Colonic mucosa (tissue), 4 donors: Measurements from ENCODE around the gene SEMA5A. TPM values are rescaled to one million over a fixed set of nuclear protein-coding genes. Genes with fewer than 3 reads are reported as not detected.

Experiments
- DNase-seq: peaks from one replicate; pipeline ENCODE4 v3.0.0-alpha.2; 2020
- H3K27ac ChIP-seq: fragments of 200-600 bp; one replicate; pipeline ENCODE4 v1.8.0; 2021
- H3K27me3 ChIP-seq: fragments of 200-600 bp; one replicate; pipeline ENCODE4 v1.8.0; 2021
- H3K36me3 ChIP-seq: fragments of 200-600 bp; one replicate; pipeline ENCODE4 v1.8.0; 2021
- H3K4me1 ChIP-seq: fragments of 200-600 bp; one replicate; pipeline ENCODE4 v1.8.0; 2021; ENCODE audit warnings: mild to moderate bottlenecking
- H3K4me3 ChIP-seq: fragments of 200-600 bp; one replicate; pipeline ENCODE4 v1.8.0; 2021
- H3K9ac ChIP-seq, 2 donors: one replicate each; pipeline ENCODE4 v1.7.0; 2013; ENCODE audit warnings: control low read depth in 2 of 2, low read depth in 2 of 2, low read length in 2 of 2
- H3K9me3 ChIP-seq: fragments of 200-600 bp; one replicate; pipeline ENCODE4 v1.8.0; 2021
- intact Hi-C: fragments of 100-400 bp; cut with DNase I; formaldehyde crosslinking; loops from one replicate; pipeline ENCODE4 v1.14.1; 2022
- total RNA-seq, 2 donors: library from RNA; stranded (reverse); fragmentation: NEBNext Ultra II Directional in 1 of 2; extraction: Animal tissue kit (Norgen Biotek cat#: 25700) in 1 of 2; gene quantifications; one replicate each; pipeline ENCODE4 v1.2.1, GENCODE V29; 2021
- TF ChIP-seq, protein P1 (sequence below): fragments of 200-600 bp; IDR thresholded peaks from one replicate; pipeline ENCODE4 v1.8.0; 2022; ENCODE audit warnings: antibody characterized with exemption, mild to moderate bottlenecking
- donor health status: healthy.
- donor health status: DM: no; HTN: no; CAD: no.
- donor health status: DM: no; HTN: no; CAD: no.

Gene SEMA5A
- total RNA-seq, 2 donors from 2014 or later = 23.3 to 32.7 TPM

DNA sequence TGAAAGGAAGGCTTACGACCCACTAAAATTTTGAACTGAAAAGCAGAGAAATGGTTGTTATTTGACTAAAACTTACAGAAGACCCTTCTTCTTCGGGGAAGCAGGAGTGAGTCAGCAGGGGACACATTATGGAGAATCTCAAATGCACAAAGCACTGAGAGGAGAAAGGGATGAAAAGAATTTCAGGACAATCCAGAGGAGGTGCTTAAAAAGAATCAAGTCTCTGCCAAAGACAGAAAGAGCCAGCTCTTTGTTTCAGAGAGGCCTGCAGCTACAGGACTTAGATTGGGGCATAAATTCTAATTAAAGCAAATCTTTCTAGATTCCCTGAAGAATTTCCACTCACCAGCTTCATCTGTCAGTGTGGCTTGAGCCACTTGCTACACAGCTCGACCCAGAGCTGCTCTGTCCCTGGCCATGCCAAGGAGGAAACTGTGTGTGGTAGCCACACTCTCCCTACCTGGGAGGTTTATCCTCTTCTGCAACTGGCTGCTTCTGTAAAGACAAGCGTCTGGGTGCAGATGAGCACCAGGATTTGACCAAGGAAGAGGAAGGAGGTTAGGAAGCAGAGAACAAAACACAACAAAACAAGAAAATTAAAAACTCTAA is 89.9 kb downstream of the SEMA5A start:
- Histone ChIP-seq H3K27ac (no peak overlapping the region), H3K9ac (no peak overlapping the region), H3K4me3 (no peak overlapping the region), H3K4me1 (no peaks in the 10 kb centered on the region), H3K9me3 (no peaks in the 10 kb centered on the region), H3K27me3 (no peaks in the 10 kb centered on the region), H3K36me3 (no peaks in the 10 kb centered on the region)
- DNase-seq = no peak
- intact Hi-C loops = no loop called here
- TF ChIP-seq, protein P1, sequence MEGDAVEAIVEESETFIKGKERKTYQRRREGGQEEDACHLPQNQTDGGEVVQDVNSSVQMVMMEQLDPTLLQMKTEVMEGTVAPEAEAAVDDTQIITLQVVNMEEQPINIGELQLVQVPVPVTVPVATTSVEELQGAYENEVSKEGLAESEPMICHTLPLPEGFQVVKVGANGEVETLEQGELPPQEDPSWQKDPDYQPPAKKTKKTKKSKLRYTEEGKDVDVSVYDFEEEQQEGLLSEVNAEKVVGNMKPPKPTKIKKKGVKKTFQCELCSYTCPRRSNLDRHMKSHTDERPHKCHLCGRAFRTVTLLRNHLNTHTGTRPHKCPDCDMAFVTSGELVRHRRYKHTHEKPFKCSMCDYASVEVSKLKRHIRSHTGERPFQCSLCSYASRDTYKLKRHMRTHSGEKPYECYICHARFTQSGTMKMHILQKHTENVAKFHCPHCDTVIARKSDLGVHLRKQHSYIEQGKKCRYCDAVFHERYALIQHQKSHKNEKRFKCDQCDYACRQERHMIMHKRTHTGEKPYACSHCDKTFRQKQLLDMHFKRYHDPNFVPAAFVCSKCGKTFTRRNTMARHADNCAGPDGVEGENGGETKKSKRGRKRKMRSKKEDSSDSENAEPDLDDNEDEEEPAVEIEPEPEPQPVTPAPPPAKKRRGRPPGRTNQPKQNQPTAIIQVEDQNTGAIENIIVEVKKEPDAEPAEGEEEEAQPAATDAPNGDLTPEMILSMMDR = no peak

DNA sequence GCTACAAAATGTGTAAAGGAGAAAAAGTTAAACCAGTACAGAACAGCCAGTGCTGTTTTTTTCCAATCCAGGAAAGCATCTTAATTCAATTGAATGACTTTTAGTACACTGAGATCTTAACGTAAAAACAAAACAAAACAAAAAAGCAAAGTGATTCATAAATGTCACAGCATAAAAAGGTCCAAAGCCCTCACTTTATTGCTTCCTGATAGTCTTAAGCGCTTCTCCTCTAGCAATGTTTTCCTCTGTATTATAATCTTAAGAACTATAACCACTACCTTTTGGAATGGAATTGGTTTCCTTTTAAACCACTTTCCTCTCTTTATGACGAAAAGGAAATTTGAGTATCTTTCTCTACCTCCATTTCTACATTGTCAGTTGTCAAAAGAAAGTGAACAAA is 91.4 kb downstream of the SEMA5A start:
- no peak overlapping the region for H3K27ac ChIP-seq
- H3K27me3 ChIP-seq = no peaks in the 10 kb centered on the region
- no peak overlapping the region for H3K9ac ChIP-seq
- DNase-seq = no peak
- no peaks in the 10 kb centered on the region for H3K36me3 ChIP-seq
- TF ChIP-seq, protein P1 = no peak
- intact Hi-C loops = no loop called here
- H3K9me3 ChIP-seq = no peaks in the 10 kb centered on the region
- no peak overlapping the region for H3K4me3 ChIP-seq
- H3K4me1 ChIP-seq = no peaks in the 10 kb centered on the region

DNA sequence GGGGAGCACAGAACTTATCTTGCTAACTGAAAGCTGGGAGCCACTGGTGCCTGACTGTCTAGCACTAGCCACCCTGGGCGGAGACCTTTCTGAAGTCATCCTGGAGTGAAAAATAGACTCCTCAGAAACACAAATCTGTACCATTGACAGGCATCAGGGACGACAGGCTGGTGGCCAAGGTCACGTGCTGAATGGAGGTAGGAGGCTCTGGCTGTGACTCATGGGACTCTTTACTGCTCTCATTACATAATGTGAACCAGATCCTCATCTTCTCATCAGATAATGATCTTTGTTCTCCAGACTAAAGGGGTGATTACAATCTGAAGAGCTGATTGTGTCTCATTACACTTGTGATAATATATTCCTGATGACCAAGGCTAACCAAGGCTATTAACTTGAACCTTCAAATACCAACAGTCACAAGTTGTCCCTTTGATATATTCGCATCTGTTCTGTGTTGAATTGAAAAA is 91.8 kb downstream of the SEMA5A start:
- DNase-seq = no peak
- no peaks in the 10 kb centered on the region for H3K27me3 ChIP-seq
- intact Hi-C loops = no loop called here
- H3K27ac ChIP-seq = no peak overlapping the region
- no peaks in the 10 kb centered on the region for H3K9me3 ChIP-seq
- no peaks in the 10 kb centered on the region for H3K4me1 ChIP-seq
- no peaks in the 10 kb centered on the region for H3K36me3 ChIP-seq
- TF ChIP-seq, protein P1 = no peak
- H3K9ac ChIP-seq = no peak overlapping the region
- H3K4me3 ChIP-seq = no peak overlapping the region

DNA sequence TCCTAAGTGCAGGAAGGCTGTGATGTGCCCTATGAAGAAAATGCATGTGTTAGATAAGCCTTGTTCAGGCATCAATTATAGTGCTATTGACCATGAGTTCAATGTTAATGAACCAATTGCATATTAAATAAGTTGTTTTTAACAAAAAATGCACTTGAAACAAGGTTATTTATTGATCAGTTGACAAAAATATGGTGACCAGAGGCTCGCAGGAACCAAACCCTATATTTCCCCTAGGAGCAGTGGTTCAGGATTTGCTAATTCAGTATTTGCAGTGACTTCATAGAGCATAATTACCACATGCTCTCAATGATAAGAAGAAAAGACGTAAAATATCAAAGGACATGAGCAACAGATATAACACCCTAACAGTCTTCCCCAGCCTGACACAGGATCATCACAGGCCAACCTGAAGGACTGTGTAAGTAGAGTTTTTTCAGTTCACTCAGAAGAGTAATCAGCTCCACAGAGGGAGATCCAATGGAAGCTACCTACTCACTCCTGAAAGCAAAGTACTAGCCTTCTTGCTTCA is 92.3 kb downstream of the SEMA5A start:
- no peaks in the 10 kb centered on the region for H3K27me3 ChIP-seq
- intact Hi-C loops = no loop called here
- H3K27ac ChIP-seq = no peak overlapping the region
- H3K9me3 ChIP-seq = no peaks in the 10 kb centered on the region
- no peaks in the 10 kb centered on the region for H3K36me3 ChIP-seq
- DNase-seq = no peak
- H3K4me1 ChIP-seq = no peaks in the 10 kb centered on the region
- no peak overlapping the region for H3K9ac ChIP-seq
- TF ChIP-seq, protein P1 = no peak
- no peak overlapping the region for H3K4me3 ChIP-seq

DNA sequence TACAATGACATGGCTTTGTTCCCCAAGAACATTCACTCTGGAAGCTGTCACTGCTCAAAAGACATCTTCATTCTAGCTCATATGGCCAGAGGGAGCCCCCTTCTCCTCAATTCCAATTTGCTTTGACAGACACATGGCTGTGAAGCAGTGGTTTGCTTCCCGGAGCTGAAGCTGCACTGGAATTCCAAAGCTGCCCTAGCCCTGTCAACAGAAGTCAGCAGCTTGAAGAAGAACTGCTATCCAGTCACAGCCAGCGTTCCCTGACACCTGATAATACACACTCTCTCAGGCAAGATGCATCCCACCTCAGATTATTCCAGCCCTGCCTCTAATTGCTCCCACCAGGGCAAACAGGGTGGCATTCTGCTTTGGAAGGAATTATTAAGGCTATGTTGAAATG is 93.7 kb downstream of the SEMA5A start:
- no peaks in the 10 kb centered on the region for H3K9me3 ChIP-seq
- H3K4me1 ChIP-seq = no peaks in the 10 kb centered on the region
- no peak overlapping the region for H3K4me3 ChIP-seq
- no peaks in the 10 kb centered on the region for H3K36me3 ChIP-seq
- TF ChIP-seq, protein P1 = no peak
- no peak for DNase-seq
- no peak overlapping the region for H3K9ac ChIP-seq
- H3K27ac ChIP-seq = no peak overlapping the region
- H3K27me3 ChIP-seq = no peaks in the 10 kb centered on the region
- intact Hi-C loops = no loop called here
